ENCODE measurements around the gene TMEM128. TPM values are rescaled to one million over a fixed set of nuclear protein-coding genes. Genes with fewer than 3 reads are reported as not detected.

The TMEM128 gene
- total RNA-seq, 2 donors from 2014 or later: 26.0 to 31.3 TPM

GRCh38 chr4:4268776-4269175, 20.8 kb upstream of the TMEM128 start:
- 100% methylated on average over 1 of the region's 1 CpG; no CpG with 5 or more reads in 1 of the 2 experiments for WGBS, 2 experiments (ENCODE audit: insufficient coverage in 1 of 2, insufficient read length in 1 of 2)
- TF ChIP-seq CTCF (conservative IDR thresholded peaks at IDR 0.05): no peak
- H3K4me3 ChIP-seq (ENCODE audit: low read length): no peak overlapping the region
- no peak overlapping the region for H3K9ac ChIP-seq (ENCODE audit: extremely low read depth, low read length, poor library complexity, severe bottlenecking)
- no peaks in the 10 kb centered on the region for H3K27me3 ChIP-seq (ENCODE audit: control insufficient read depth, insufficient read depth, low read length, poor library complexity, severe bottlenecking)
- Mint-ChIP-seq H3K27me3 (ENCODE audit: insufficient read depth) (peaks cover 4% of the 10 kb centered on the region), H3K27ac (no peak overlapping the region), H3K9me3 (peaks cover 2% of the 10 kb centered on the region), H3K4me1 (no peaks in the 10 kb centered on the region), H3K4me3 (no peak overlapping the region), H3K36me3 (ENCODE audit: low read depth) (peaks cover 46% of the 10 kb centered on the region)
- no peaks in the 10 kb centered on the region for H3K4me1 ChIP-seq (ENCODE audit: control insufficient read depth, insufficient read depth, low read length)
- H3K9me3 ChIP-seq (ENCODE audit: control insufficient read depth, low read length): no peaks in the 10 kb centered on the region
- no peak for DNase-seq
- peaks cover 50% of the 10 kb centered on the region for H3K36me3 ChIP-seq (ENCODE audit: control insufficient read depth, insufficient read depth, low read length)
- H3K27ac ChIP-seq (ENCODE audit: low read depth, low read length): no peak overlapping the region

GRCh38 chr4:4267981-4268380, 20.0 kb upstream of the TMEM128 start:
- peaks cover 2% of the 10 kb centered on the region for H3K9me3 Mint-ChIP-seq
- Histone ChIP-seq H3K9me3 (ENCODE audit: control insufficient read depth, low read length) (no peaks in the 10 kb centered on the region), H3K27ac (ENCODE audit: low read depth, low read length) (no peak overlapping the region), H3K27me3 (ENCODE audit: control insufficient read depth, insufficient read depth, low read length, poor library complexity, severe bottlenecking) (no peaks in the 10 kb centered on the region), H3K9ac (ENCODE audit: extremely low read depth, low read length, poor library complexity, severe bottlenecking) (no peak overlapping the region), H3K4me1 (ENCODE audit: control insufficient read depth, insufficient read depth, low read length) (no peaks in the 10 kb centered on the region), H3K4me3 (ENCODE audit: low read length) (no peak overlapping the region), H3K36me3 (ENCODE audit: control insufficient read depth, insufficient read depth, low read length) (peaks cover 46% of the 10 kb centered on the region)
- H3K4me1 Mint-ChIP-seq: no peaks in the 10 kb centered on the region
- no peak for DNase-seq
- H3K27me3 Mint-ChIP-seq (ENCODE audit: insufficient read depth): peaks cover 4% of the 10 kb centered on the region
- H3K36me3 Mint-ChIP-seq (ENCODE audit: low read depth): peaks cover 43% of the 10 kb centered on the region
- no peak for TF ChIP-seq CTCF (conservative IDR thresholded peaks at IDR 0.05)
- H3K27ac Mint-ChIP-seq: no peak overlapping the region
- H3K4me3 Mint-ChIP-seq: no peak overlapping the region
- 80 to 94% methylated on average over 1 to 5 of the region's 5 CpGs for WGBS, 2 experiments (ENCODE audit: insufficient coverage in 1 of 2, insufficient read length in 1 of 2)

- 58 to 83% methylated on average over 2 to 3 of the region's 6 CpGs for WGBS, 2 experiments (ENCODE audit: insufficient coverage in 1 of 2, insufficient read length in 1 of 2)
- H3K27me3 ChIP-seq (ENCODE audit: control insufficient read depth, insufficient read depth, low read length, poor library complexity, severe bottlenecking): no peaks in the 10 kb centered on the region
- H3K4me3 ChIP-seq (ENCODE audit: low read length): no peak overlapping the region
- H3K27ac ChIP-seq (ENCODE audit: low read depth, low read length): no peak overlapping the region
- Mint-ChIP-seq H3K27ac (no peak overlapping the region), H3K9me3 (no peaks in the 10 kb centered on the region), H3K36me3 (ENCODE audit: low read depth) (no peaks in the 10 kb centered on the region), H3K4me1 (no peaks in the 10 kb centered on the region), H3K27me3 (ENCODE audit: insufficient read depth) (peaks cover 7% of the 10 kb centered on the region), H3K4me3 (no peak overlapping the region)
- H3K4me1 ChIP-seq (ENCODE audit: control insufficient read depth, insufficient read depth, low read length): no peaks in the 10 kb centered on the region
- peak; percentile 58 for TF ChIP-seq CTCF (conservative IDR thresholded peaks at IDR 0.05)
- H3K36me3 ChIP-seq (ENCODE audit: control insufficient read depth, insufficient read depth, low read length): no peaks in the 10 kb centered on the region
- H3K9me3 ChIP-seq (ENCODE audit: control insufficient read depth, low read length): no peaks in the 10 kb centered on the region
- DNase-seq: no peak
- H3K9ac ChIP-seq (ENCODE audit: extremely low read depth, low read length, poor library complexity, severe bottlenecking): no peak overlapping the region
Observed at GRCh38 chr4:4260185-4260751, 12.2 kb upstream of the TMEM128 start.

Measured in endodermal cell (in vitro differentiated cells).